PFSK-1 (cell line): ENCODE measurements around the gene FAM171A1.

Experiments
- FOXP2 ChIP-seq: optimal IDR thresholded peaks from 2 replicates; pipeline ENCODE3; 2011; ENCODE audit warnings: borderline replicate concordance, control low read depth, inconsistent platforms; ENCODE audit not compliant: insufficient read depth; ENCODE audit errors: extremely low read length, extremely low read depth
- POLR2AphosphoS5 ChIP-seq: IDR thresholded peaks from 2 replicates; pipeline ENCODE4 v1.6.1; 2012; ENCODE audit warnings: low read depth, mild to moderate bottlenecking, control low read depth, low read length, moderate library complexity
- REST ChIP-seq, 2 experiments: IDR thresholded peaks; 2 replicates each; pipeline versions ENCODE4 v1.6.1 to v1.8.0; 2011 to 2012; ENCODE audit warnings: low read depth in 2 of 2, low read length in 2 of 2, control low read depth in 1 of 2, inconsistent platforms in 1 of 2, mild to moderate bottlenecking in 1 of 2, moderate library complexity in 1 of 2; ENCODE audit not compliant: insufficient read depth in 1 of 2
- SIN3A ChIP-seq: IDR thresholded peaks from 2 replicates; pipeline ENCODE4 v1.6.1; 2012; ENCODE audit warnings: mild to moderate bottlenecking, low read length, moderate library complexity, borderline replicate concordance; ENCODE audit not compliant: insufficient read depth
- TAF1 ChIP-seq: IDR thresholded peaks from 2 replicates; pipeline ENCODE4 v1.6.1; 2012; ENCODE audit warnings: low read length, control low read depth, borderline replicate concordance; ENCODE audit not compliant: insufficient read depth

FAM171A1 gene

DNA sequence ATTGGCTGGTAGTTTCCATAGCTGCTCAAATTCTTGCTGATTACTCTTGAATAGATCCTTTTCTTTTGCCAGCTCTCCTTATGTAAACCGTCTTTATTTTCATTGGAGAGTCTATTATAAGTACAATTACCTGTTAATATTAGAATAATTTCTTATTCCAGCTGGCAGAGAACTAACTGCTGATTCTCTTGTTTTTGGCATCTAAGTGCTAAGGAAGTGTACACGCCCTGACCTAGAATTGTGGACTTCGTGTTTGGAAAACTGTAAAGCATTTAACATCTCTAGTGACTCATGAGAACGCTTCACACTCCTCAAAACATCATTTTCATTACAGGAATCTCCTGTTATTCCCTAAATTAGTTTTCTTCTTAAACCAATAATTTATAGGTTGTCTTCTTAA, 39.9 kb upstream of the FAM171A1 start:
- no peak for TF ChIP-seq POLR2AphosphoS5
- no peak for TF ChIP-seq TAF1

DNA sequence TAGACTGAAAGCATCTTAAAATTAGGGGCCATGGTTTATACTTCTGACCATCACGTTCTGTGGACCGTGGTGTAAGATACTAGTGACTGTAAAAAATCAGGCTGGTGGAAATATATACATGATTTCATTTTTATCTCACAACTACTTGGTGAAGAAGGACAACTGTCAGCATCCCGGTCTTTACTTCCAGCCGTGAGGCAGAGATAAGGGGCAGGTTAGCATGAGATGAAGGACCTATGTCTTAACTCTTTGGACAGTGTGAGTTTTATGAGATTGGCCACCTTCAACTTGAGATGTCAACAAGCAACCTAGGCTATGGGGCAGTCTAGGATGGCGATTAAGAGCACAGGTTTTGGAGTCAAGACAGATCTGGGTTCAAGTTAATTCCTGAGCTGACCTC, 37.5 kb upstream of the FAM171A1 start:
- no peak for TF ChIP-seq POLR2AphosphoS5
- no peak for TF ChIP-seq SIN3A
- no peak for TF ChIP-seq REST (IDR thresholded peaks at IDR 0.05; ENCODE audit: insufficient read depth in 1 of 2, low read depth in 2 of 2, low read length in 2 of 2)
- no peak for TF ChIP-seq TAF1
- no peak for TF ChIP-seq FOXP2

DNA sequence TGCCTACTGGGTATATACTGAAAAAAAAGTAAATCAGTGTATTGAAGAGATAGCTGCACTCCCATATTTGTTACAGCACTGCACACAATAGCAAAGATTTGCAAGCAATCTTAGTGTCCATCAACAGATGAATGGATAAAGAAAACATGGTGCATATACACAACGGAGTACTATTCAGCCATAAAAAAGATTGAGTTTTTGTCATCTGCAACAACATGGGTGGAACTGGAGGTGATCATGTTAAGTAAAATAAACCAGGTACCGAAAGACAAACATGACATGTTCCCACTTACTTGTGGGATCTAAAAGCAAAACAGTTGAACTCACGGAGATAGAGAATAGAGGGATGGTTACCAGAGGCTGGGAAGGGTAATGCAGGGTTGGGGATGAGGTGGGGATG, 34.2 kb upstream of the FAM171A1 start:
- TF ChIP-seq TAF1 (no peak), REST (IDR thresholded peaks at IDR 0.05; ENCODE audit: insufficient read depth in 1 of 2, low read depth in 2 of 2, low read length in 2 of 2) (no peak), SIN3A (no peak), FOXP2 (no peak), POLR2AphosphoS5 (no peak)

- TF ChIP-seq FOXP2: no peak
- no peak for TF ChIP-seq POLR2AphosphoS5
- no peak for TF ChIP-seq REST (IDR thresholded peaks at IDR 0.05; ENCODE audit: insufficient read depth in 1 of 2, low read depth in 2 of 2, low read length in 2 of 2)
- TF ChIP-seq SIN3A: no peak
- TF ChIP-seq TAF1: no peak
Measured at GRCh38 chr10:15401382-15401781, 30.3 kb upstream of the FAM171A1 start.

GRCh38 chr10:15399060-15399661, 28.1 kb upstream of the FAM171A1 start:
- TF ChIP-seq POLR2AphosphoS5 (no peak), REST (IDR thresholded peaks at IDR 0.05; ENCODE audit: insufficient read depth in 1 of 2, low read depth in 2 of 2, low read length in 2 of 2) (no peak), TAF1 (no peak), SIN3A (no peak), FOXP2 (no peak)
